Measurements from ENCODE around the gene GPR17.

DNA sequence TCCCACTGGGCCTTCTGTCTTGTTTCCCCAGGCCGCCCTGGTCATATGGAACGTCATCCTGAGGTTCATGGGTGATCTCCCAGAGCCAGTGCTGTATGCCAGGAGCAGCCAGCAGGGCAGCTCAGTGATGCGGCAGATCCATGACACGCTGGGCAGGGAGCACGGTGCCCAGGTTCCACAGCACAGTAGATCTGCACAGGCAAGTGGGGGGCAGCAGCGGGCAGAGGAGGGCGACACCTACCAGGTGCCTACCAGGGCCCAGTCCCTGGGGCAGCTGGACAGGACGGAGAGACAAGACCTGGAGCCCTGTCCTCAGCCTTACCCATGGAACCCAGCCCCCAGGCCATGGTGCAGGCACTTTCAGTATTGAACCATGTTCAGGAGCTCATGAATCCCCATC lies 36.1 kb upstream of the GPR17 start:
- TF ChIP-seq, protein P1, sequence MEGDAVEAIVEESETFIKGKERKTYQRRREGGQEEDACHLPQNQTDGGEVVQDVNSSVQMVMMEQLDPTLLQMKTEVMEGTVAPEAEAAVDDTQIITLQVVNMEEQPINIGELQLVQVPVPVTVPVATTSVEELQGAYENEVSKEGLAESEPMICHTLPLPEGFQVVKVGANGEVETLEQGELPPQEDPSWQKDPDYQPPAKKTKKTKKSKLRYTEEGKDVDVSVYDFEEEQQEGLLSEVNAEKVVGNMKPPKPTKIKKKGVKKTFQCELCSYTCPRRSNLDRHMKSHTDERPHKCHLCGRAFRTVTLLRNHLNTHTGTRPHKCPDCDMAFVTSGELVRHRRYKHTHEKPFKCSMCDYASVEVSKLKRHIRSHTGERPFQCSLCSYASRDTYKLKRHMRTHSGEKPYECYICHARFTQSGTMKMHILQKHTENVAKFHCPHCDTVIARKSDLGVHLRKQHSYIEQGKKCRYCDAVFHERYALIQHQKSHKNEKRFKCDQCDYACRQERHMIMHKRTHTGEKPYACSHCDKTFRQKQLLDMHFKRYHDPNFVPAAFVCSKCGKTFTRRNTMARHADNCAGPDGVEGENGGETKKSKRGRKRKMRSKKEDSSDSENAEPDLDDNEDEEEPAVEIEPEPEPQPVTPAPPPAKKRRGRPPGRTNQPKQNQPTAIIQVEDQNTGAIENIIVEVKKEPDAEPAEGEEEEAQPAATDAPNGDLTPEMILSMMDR (IDR thresholded peaks at IDR 0.05), result no peak
- no peak for TF ChIP-seq POLR2AphosphoS5 (IDR thresholded peaks at IDR 0.05; ENCODE audit: low read depth, low read length)
- no peak for TF ChIP-seq TCF7L2 (IDR thresholded peaks at IDR 0.05; ENCODE audit: low read depth, low read length)
